ENCODE measurements around the gene DHX30. TPM values are rescaled to one million over a fixed set of nuclear protein-coding genes. Genes with fewer than 3 reads are reported as not detected.
A peak's percentile ranks its signal among the peaks of the same experiment; 100 is the strongest.

DHX30 gene
- total RNA-seq, 1 experiment from 2014 or later: 84.5 TPM

GRCh38 chr3:47780741-47781684, 21.9 kb upstream of the DHX30 start:
- intact Hi-C loops (cut with micrococcal nuclease; ENCODE audit: unreplicated experiment): no loop called here
- Histone ChIP-seq H3K4me1 (ENCODE audit: insufficient read depth, low read length, poor library complexity, severe bottlenecking) (no peaks in the 10 kb centered on the region), H3K27me3 (replicated peaks; ENCODE audit: insufficient read depth, low read depth, low read length, poor library complexity) (no peaks in the 10 kb centered on the region), H3K36me3 (ENCODE audit: insufficient read depth, low read length, poor library complexity, severe bottlenecking) (no peaks in the 10 kb centered on the region), H3K9me3 (ENCODE audit: low read depth, low read length, poor library complexity, severe bottlenecking) (no peaks in the 10 kb centered on the region), H3K4me3 (ENCODE audit: low read depth, low read length, poor library complexity, severe bottlenecking) (peak overlapping the region; percentile 75), H3K27ac (ENCODE audit: low read depth, low read length, poor library complexity, severe bottlenecking) (peak overlapping the region; percentile 93)
- DNase-seq (ENCODE audit: low spot score): peak; percentile 33
- BruUV-seq (replicated peaks): TSS peak; percentile 73
- TF ChIP-seq EZH2 (IDR thresholded peaks at IDR 0.05; ENCODE audit: borderline replicate concordance, low read depth, low read length, poor library complexity, severe bottlenecking) (no peak), CTCF (conservative IDR thresholded peaks at IDR 0.05; ENCODE audit: low read depth, low read length) (no peak)
- ChIA-PET POLR2A (ENCODE audit: low non-redundant PET) (interaction anchor here (0.7 kb wide), 1 partner anchor 9 kb away, joined by 4 read pairs; no protein-coding TSS in a partner anchor), CTCF (no interaction called here)

GRCh38 chr3:47781685-47782445, 21.1 kb upstream of the DHX30 start, which contains the start of gene SMARCC1:
Gene SMARCC1, minus strand, starts transcription at chr3:47781893. Its CDS starts 96 bp downstream, at chr3:47781797.
- intact Hi-C loops (cut with micrococcal nuclease; ENCODE audit: unreplicated experiment): no loop called here
- POLR2A ChIA-PET (ENCODE audit: low non-redundant PET): interaction anchor here (0.7 kb wide), 1 partner anchor 10 kb away, joined by 4 read pairs; no protein-coding TSS in a partner anchor
- CTCF ChIA-PET: no interaction called here
- DNase-seq (ENCODE audit: low spot score): peak; percentile 93
- H3K27ac ChIP-seq (ENCODE audit: low read depth, low read length, poor library complexity, severe bottlenecking): peak within 1 kb of the TSS; percentile 93
- H3K4me1 ChIP-seq (ENCODE audit: insufficient read depth, low read length, poor library complexity, severe bottlenecking): no peaks in the 10 kb centered on the region
- TF ChIP-seq CTCF (conservative IDR thresholded peaks at IDR 0.05; ENCODE audit: low read depth, low read length): no peak
- H3K36me3 ChIP-seq (ENCODE audit: insufficient read depth, low read length, poor library complexity, severe bottlenecking): no peaks in the 10 kb centered on the region
- H3K9me3 ChIP-seq (ENCODE audit: low read depth, low read length, poor library complexity, severe bottlenecking): no peaks in the 10 kb centered on the region
- H3K27me3 ChIP-seq (replicated peaks; ENCODE audit: insufficient read depth, low read depth, low read length, poor library complexity): no peaks in the 10 kb centered on the region
- H3K4me3 ChIP-seq (ENCODE audit: low read depth, low read length, poor library complexity, severe bottlenecking): peak within 1 kb of the TSS; percentile 75
- BruUV-seq (replicated peaks): TSS peak; percentile 83

DNA sequence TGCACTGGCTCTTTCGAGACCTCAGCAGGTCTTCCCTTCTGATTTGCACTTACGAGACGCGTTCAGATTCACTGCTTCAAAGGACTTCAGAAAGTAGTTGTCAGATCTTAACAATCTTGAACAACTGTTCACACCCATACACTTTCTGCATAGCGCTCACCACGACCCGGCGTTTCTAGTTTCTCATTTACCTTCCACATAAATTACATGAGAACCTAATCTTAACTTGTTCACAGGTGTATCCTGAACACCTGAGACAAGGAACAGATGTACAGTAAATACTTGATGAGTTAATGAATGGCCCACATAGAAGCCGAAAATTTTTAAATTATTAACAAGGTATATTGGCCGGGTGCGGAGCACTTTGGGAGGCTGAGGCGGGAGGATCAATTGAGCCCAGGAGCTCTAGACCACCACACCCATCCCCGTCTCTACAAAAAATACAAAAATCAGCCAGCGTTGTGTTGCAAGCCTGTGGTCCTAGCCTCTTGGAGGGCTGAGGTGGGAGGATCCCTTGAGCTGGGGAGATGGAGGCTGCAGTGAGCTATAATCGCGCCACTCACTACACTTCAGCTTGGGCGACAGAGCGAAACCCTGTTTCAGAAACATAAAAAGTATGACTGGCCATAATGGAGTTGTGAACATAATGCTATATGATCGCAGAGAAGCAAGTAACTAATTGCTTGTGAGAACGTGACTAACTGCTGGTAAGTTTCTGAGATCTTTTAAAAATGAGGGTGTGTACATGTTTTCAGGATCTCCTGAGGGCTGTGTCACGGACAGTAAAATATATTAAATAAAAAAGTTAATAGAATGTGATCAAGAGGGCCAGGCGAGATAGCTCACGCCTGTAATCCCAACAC, 20.3 kb upstream of the DHX30 start:
- Histone ChIP-seq H3K4me1 (ENCODE audit: insufficient read depth, low read length, poor library complexity, severe bottlenecking) (no peaks in the 10 kb centered on the region), H3K9me3 (ENCODE audit: low read depth, low read length, poor library complexity, severe bottlenecking) (no peaks in the 10 kb centered on the region), H3K36me3 (ENCODE audit: insufficient read depth, low read length, poor library complexity, severe bottlenecking) (no peaks in the 10 kb centered on the region), H3K27ac (ENCODE audit: low read depth, low read length, poor library complexity, severe bottlenecking) (peak overlapping the region; percentile 93), H3K27me3 (replicated peaks; ENCODE audit: insufficient read depth, low read depth, low read length, poor library complexity) (no peaks in the 10 kb centered on the region), H3K4me3 (ENCODE audit: low read depth, low read length, poor library complexity, severe bottlenecking) (peak overlapping the region; percentile 75)
- no TSS peak for BruUV-seq (replicated peaks)
- TF ChIP-seq CTCF (conservative IDR thresholded peaks at IDR 0.05; ENCODE audit: low read depth, low read length) (no peak), EZH2 (IDR thresholded peaks at IDR 0.05; ENCODE audit: borderline replicate concordance, low read depth, low read length, poor library complexity, severe bottlenecking) (no peak)
- intact Hi-C loops (cut with micrococcal nuclease; ENCODE audit: unreplicated experiment): no loop called here
- ChIA-PET CTCF (no interaction called here), POLR2A (ENCODE audit: low non-redundant PET) (no interaction called here)
- no peak for DNase-seq (ENCODE audit: low spot score)
